GM19468 (cell line): Measurements from ENCODE around the gene WDR76.
"Not testable (repeated sequence)": the region's sequence is repeated elsewhere in the genome, so short reads cannot be mapped to it uniquely, and the experiment has no call there.

Source experiments
- ATAC-seq: cut with Tn5 transposase; IDR thresholded peaks from one replicate; pipeline ENCODE4 v1.9.1; 2021; ENCODE audit warnings: mild to moderate bottlenecking, moderate library complexity, moderate number of reproducible peaks; ENCODE audit not compliant: unreplicated experiment; ENCODE audit errors: extremely low read depth

The WDR76 gene

DNA sequence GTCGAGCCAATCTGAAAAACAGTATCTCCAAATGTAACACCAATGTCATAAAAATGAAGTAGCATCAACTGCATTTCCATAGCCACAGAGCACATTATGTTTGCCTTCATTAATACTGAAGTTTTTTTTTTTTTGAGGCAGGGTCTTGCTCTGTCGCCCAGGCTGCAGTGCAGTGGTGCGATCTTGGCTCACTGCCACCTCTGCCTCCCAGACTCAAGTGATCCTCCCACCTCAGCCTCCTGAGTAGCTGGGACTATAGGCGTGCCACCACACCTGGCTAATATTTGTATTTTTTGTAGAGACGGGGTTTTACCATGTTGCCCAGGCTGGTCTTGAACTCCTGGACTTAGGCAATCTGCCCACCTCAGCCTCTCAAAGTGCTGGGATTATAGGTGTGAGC is 11.7 kb upstream of the WDR76 start:
- ATAC-seq: not testable (repeated sequence)

DNA sequence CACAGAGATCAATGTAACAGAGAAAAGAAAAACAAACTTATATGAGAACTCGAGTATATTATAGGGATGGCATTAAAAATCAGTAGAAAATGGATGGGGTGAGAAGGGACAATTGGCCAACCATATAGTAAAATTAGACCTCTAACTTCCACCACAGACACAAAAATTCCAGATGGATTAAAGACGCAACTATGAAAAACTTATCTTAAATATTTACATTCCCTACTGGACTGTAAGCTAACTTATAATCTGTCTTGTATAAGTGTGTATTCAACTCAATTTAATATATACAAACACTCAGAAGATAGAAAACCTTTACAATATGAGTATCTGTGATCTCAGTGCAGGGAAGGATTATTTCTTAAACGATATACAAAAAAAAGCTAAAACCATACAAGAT is 5.3 kb upstream of the WDR76 start:
- no peak for ATAC-seq

DNA sequence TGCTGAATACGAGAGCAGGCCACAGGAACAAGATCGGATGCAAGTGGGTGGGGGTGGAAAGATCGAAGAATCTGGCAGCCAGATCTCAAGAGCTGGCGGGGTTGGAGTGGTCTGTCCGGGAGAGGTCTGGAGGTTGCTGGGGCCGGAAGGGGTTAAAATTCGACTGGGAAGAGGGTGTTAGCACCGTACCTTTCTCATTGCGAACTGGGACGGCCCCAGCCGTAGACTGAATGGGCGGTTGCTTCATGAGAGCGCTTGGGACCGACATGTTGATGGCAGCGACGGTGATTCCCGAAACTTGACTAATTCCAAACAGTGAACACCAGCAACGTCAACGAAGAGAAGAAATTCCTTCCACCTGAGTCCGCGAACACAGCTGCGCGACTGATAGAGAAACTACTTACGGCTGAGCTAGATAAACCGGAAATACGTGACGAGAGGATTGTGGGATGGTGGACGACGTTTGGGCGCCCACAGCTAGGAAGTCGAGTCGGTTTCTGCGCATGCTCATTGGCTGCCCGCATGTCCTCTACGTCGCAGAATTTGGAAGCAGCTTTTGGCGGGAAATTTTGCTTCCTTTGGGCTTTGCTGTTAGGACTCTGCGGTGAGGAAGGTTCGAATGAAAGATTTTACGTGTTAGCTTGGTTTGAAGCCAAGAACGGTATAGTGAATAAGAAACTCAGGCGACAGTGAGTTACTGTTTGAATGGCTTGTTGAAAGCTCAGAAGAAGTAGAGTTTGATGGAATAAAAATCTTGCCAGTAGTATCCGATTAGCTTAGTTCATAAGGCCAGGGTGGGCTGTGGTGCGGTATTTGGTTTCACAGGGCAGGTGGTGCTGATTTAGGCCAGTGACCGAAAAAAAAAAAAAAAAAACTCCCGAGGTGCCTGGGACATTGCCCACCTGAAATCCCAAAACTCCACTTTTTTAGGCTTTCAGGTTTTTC is 2.2 kb upstream of the WDR76 start, which contains the start of gene MFAP1:
Gene MFAP1 (minus strand): TSS at position 389 of the 945 bp plus-strand sequence. CDS start 121 bp downstream, at position 268.
- ATAC-seq: no peak

GRCh38 chr15:43825305-43825704 is 1.5 kb upstream of the WDR76 start:
- not testable (repeated sequence) for ATAC-seq

GRCh38 chr15:43826029-43826507 is 734 bp upstream of the WDR76 start:
- ATAC-seq: no peak

- ATAC-seq: no peak
These were observed 1.4 kb downstream of the WDR76 start for GRCh38 chr15:43828061-43828657.

DNA sequence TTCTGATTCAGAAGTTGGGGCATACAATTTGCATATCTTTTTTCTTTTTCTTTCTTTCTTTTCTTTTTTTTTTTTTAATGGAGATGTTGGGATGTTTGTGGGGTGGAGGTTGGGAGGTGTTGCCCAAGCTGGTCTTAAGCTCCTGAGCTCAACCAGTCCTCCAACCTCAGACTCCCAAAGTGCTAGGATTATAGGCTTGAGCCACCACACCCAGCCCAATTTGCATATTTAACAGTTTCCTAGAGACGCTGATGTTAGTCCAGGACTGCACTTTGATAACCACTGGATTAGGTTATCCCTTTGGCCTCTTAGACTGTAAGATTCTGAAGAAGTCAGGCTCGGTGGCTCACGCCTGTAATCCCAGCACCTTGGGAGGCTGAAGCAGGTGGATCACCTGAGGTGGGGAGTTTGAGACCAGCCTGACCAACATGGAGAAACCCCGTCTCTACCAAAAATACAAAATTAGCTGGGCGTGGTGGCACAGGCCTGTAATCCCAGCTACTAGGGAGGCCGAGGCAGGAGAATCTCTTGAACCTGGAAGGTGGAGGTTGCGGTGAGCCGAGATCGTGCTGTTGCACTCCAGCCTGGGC is 3.2 kb downstream of the WDR76 start:
- ATAC-seq: not testable (repeated sequence)

DNA sequence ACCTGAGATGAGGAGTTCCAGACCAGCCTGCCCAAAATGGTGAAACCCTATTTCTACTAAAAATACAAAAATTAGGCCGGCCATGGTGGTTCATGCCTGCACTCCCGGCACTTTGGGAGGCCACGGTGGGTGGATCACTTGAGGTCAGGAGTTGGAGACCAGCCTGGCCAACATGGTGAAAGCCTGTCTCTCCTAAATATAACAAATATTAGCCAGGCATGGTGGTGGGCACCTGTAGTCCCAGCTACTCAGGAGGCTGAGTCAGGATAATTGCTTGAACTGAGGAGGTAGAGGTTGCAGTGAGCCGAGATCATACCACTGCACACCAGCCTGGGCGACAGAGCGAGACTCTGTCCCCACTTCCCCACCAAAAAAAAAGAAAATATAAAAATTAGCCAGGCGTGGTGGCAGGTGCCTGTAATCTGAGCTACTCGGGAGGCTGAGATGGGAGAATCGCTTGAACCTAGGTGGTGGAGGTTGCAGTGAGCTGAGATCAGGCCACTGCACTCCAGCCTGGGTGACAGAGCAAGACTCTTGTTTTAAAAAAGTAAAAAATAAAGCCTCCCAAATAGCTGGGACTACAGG is 4.0 kb downstream of the WDR76 start:
- not testable (repeated sequence) for ATAC-seq

DNA sequence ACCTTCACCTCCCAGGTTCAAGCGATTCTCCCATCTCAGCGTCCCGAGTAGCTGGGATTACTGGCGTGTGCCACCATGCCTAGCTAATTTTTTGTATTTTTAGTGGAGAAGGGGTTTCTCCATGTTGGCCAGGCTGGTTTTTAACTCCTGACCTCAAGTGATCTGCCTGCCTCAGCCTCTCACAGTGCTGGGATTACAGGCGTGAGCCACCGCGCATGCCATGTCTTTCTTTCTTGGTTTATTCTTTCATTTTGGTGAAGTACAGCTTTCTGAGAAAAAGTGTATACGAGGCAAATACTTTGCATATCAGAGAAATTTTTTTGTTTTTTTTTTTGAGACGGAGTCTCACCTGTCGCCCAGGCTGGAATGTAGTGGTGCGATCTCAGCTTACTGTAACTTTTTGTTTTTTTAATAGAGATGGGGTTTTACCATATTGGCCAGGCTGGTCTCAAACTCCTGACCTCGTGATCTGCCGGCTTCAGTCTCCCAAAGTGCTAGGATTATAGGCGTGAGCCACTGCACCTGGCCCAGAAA is 4.8 kb downstream of the WDR76 start:
- not testable (repeated sequence) for ATAC-seq

GRCh38 chr15:43832485-43832884 is 5.7 kb downstream of the WDR76 start:
- ATAC-seq: not testable (repeated sequence)

GRCh38 chr15:43845421-43845820 is 18.6 kb downstream of the WDR76 start:
- ATAC-seq: no peak

GRCh38 chr15:43851251-43851650 is 24.4 kb downstream of the WDR76 start:
- ATAC-seq: no peak

DNA sequence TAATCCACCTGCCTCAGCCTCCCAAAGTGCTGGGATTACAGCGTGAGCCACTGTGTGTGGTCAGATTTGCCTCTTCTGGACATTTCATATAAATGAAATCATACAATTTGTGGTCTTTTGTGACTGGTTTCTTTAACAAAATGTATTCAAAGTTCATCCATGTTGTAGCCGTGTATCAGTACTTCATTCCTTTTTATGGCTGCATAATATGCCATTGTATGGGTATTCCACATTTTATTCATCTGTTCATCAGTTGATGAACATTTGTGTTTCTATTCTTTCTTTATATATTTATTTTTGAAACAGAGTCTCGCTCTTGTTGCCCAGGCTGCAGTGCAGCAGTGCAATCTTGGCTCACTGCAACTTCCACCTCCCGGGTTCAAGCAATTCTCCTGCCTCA is 25.8 kb downstream of the WDR76 start:
- ATAC-seq: no peak

DNA sequence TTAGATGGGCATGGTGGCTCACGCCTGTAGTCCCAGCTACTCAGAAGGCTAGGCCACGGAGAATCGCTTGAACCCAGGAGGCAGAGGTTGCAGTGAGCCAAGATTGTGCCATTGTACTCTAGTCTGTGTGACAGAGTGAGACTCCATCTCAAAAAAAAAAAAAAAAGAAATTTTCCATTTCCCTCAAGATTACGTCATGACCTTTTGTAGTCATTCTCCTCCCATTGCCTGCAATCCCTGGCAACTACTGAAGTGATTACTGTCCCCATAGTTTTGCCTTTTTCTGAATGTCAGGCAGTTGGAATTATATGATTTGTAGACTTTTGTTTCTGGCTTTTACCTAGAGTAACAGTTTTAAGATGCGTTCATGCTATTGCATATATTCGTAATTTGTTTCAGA is 28.0 kb downstream of the WDR76 start:
- ATAC-seq: no peak

DNA sequence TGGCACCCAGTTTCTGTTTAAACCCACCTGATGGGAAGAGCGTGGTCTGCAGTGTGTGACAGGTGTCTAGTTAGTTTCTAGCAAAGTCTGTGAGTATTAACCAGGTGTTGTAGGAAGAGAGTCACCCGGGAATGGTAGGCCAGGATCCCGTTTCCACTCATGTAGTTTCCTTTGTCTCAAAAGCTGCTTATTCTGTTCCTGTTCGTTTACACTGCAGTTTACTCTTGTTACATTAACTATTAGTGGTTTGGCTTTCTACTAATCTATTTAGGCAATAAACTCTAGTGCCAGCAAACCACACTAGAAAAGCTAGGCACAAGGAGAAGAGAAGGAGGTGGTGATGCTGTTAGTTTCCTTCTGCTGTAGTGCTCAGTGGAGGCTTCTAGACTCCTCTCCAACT is 32.7 kb downstream of the WDR76 start:
- no peak for ATAC-seq

DNA sequence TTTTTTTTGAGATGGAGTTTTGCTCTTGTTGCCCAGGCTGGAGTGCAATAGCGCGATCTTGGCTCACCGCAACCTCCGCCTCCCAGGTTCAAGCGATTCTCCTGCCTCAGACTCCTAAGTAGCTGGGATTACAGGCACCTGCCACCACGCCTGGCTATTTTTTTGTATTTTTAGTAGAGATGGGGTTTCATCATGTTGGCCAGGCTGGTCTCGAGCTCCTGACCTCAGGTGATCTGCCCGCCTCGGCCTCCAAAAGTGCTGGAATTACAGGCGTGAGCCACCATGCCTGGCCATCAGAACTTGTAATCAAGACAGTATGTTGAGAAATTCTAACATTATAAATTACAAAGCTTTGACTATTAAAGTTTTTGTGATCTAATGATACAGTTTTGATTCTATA is 39.8 kb downstream of the WDR76 start:
- ATAC-seq: not testable (repeated sequence)

GRCh38 chr15:43867096-43867495 is 40.3 kb downstream of the WDR76 start:
- ATAC-seq: no peak

GRCh38 chr15:43868406-43868805 is 41.6 kb downstream of the WDR76 start:
- no peak for ATAC-seq

GRCh38 chr15:43871835-43872234 is 45.0 kb downstream of the WDR76 start:
- no peak for ATAC-seq

- no peak for ATAC-seq
These were observed 45.7 kb downstream of the WDR76 start for GRCh38 chr15:43872416-43873020.
